HepG2 (cell line): ENCODE data around the gene HSPA1A. TPM values are rescaled to one million over a fixed set of nuclear protein-coding genes. Genes with fewer than 3 reads are reported as not detected.

Experiments
- BRD4 ChIP-seq: sonication (generic); formaldehyde crosslinking; IDR thresholded peaks from 2 replicates; pipeline ENCODE4 v1.4.0; 2020; ENCODE audit warnings: missing genetic modification reagents
- CBX2 ChIP-seq, 2 experiments: fragments of 200-600 bp in 1 of 2; sonication (generic); formaldehyde crosslinking in 1 of 2; IDR thresholded peaks; 2 replicates each; pipeline versions ENCODE4 v1.7.0 to v1.8.1; 2018 to 2022; ENCODE audit warnings: low read depth in 2 of 2, low read length in 1 of 2, mild to moderate bottlenecking in 1 of 2, missing genetic modification reagents in 1 of 2
- CCAR2 ChIP-seq: fragments of 200-400 bp; formaldehyde crosslinking; optimal IDR thresholded peaks from 2 replicates; pipeline ENCODE3; 2018; ENCODE audit warnings: low read depth, mild to moderate bottlenecking, low read length, moderate library complexity
- CENPX ChIP-seq: sonication (generic); formaldehyde crosslinking; IDR thresholded peaks from 2 replicates; pipeline ENCODE4 v1.9.0; 2021; ENCODE audit warnings: mild to moderate bottlenecking, missing genetic modification reagents, moderate library complexity
- EP300 ChIP-seq, 3 experiments: sonication (generic) in 1 of 3; formaldehyde crosslinking in 1 of 3; IDR thresholded peaks; 2 replicates each; pipeline versions ENCODE4 v1.5.1 to v1.6.1; 2011 to 2020; ENCODE audit warnings: low read depth in 2 of 3, low read length in 2 of 3, borderline replicate concordance in 1 of 3, improper control_type of control experiment in 1 of 3, mild to moderate bottlenecking in 1 of 3, missing genetic modification reagents in 1 of 3, moderate library complexity in 1 of 3
- GATAD2A ChIP-seq: IDR thresholded peaks from 2 replicates; pipeline ENCODE4 v1.6.1; 2016
- HNF4G ChIP-seq, 2 experiments: sonication (generic) in 1 of 2; formaldehyde crosslinking in 1 of 2; IDR thresholded peaks; 2 replicates each; pipeline versions ENCODE4 v1.4.0 to v1.6.1; 2011 to 2020; ENCODE audit warnings: borderline replicate concordance in 2 of 2, low read depth in 2 of 2, mild to moderate bottlenecking in 2 of 2, low read length in 1 of 2, missing genetic modification reagents in 1 of 2, moderate library complexity in 1 of 2
- HOXD1 ChIP-seq: sonication (generic); formaldehyde crosslinking; IDR thresholded peaks from 2 replicates; pipeline ENCODE4 v1.5.0; 2020; ENCODE audit warnings: missing genetic modification reagents
- IKZF4 ChIP-seq: sonication (generic); formaldehyde crosslinking; IDR thresholded peaks from 2 replicates; pipeline ENCODE4 v1.5.1; 2020; ENCODE audit warnings: borderline replicate concordance, mild to moderate bottlenecking, low read depth, missing genetic modification reagents; ENCODE audit errors: not compliant biosample characterization
- KAT8 ChIP-seq: IDR thresholded peaks from 2 replicates; pipeline ENCODE4 v1.6.1; 2016; ENCODE audit warnings: missing genetic modification reagents, missing compliant biosample characterization
- MED1 ChIP-seq: sonication (generic); formaldehyde crosslinking; IDR thresholded peaks from 2 replicates; pipeline ENCODE4 v1.4.0; 2020; ENCODE audit warnings: missing genetic modification reagents
- PAF1 ChIP-seq: IDR thresholded peaks from 2 replicates; pipeline ENCODE4 v1.6.1; 2016; ENCODE audit warnings: missing genetic modification reagents, missing compliant biosample characterization
- POLR2G ChIP-seq: fragments of 200-400 bp; formaldehyde crosslinking; IDR thresholded peaks from 2 replicates; pipeline ENCODE4 v1.6.1; 2018; ENCODE audit warnings: mild to moderate bottlenecking, low read depth, low read length, moderate library complexity
- RBFOX2 ChIP-seq: fragments of 200-400 bp; formaldehyde crosslinking; IDR thresholded peaks from 2 replicates; pipeline ENCODE4 v1.6.1; 2017; ENCODE audit warnings: low read depth, mild to moderate bottlenecking, low read length
- RCOR2 ChIP-seq: IDR thresholded peaks from 2 replicates; pipeline ENCODE4 v1.6.1; 2016; ENCODE audit warnings: missing biosample characterization, missing genetic modification reagents
- RXRB ChIP-seq: IDR thresholded peaks from 2 replicates; pipeline ENCODE4 v1.6.1; 2016; ENCODE audit warnings: borderline replicate concordance, missing genetic modification reagents, missing compliant biosample characterization
- SOX5 ChIP-seq: IDR thresholded peaks from 2 replicates; pipeline ENCODE4 v1.6.1; 2016; ENCODE audit warnings: borderline replicate concordance
- SUZ12 ChIP-seq: fragments of 150-350 bp; IDR thresholded peaks from 2 replicates; pipeline ENCODE4 v1.6.1; 2014; ENCODE audit warnings: low read depth, low read length
- TOPORS ChIP-seq: sonication (generic); formaldehyde crosslinking; IDR thresholded peaks from 2 replicates; pipeline ENCODE4 v1.8.0; 2023; ENCODE audit warnings: mild to moderate bottlenecking, missing genetic modification reagents
- YEATS4 ChIP-seq: sonication (generic); formaldehyde crosslinking; IDR thresholded peaks from 2 replicates; pipeline ENCODE4 v1.4.0; 2020; ENCODE audit warnings: missing genetic modification reagents, borderline replicate concordance
- ZNF138 ChIP-seq: sonication (generic); formaldehyde crosslinking; IDR thresholded peaks from 2 replicates; pipeline ENCODE4 v1.5.0; 2020; ENCODE audit warnings: mild to moderate bottlenecking, low read depth, missing genetic modification reagents
- ZNF432 ChIP-seq: sonication (generic); formaldehyde crosslinking; IDR thresholded peaks from 2 replicates; pipeline ENCODE4 v1.5.0; 2020; ENCODE audit warnings: missing genetic modification reagents, mild to moderate bottlenecking, borderline replicate concordance
- ZNF451 ChIP-seq: sonication (generic); formaldehyde crosslinking; IDR thresholded peaks from 2 replicates; pipeline ENCODE4 v1.5.0; 2020; ENCODE audit warnings: mild to moderate bottlenecking, missing genetic modification reagents
- polyA plus RNA-seq, 8 experiments: library from polyadenylated mRNA; depleted of rRNA in 3 of 8; stranded (reverse) in 7 of 8; unstranded in 1 of 8; fragments of >200 nt; fragmentation: Illumina TruSeq in 4 of 8; extraction: Trizol in 4 of 8; gene quantifications; 2 replicates each; pipeline versions ENCODE4 v1.2.1 to v1.2.3, GENCODE V29; 2011 to 2016; ENCODE audit warnings: low read depth in 4 of 8, missing spikeins in 1 of 8, mixed read lengths in 1 of 8; ENCODE audit not compliant: insufficient read depth in 1 of 8
- total RNA-seq, 5 experiments: library from RNA; depleted of rRNA; stranded (reverse); fragments of >200 nt; fragmentation: Illumina TruSeq; extraction: Trizol; gene quantifications; 2 replicates each; pipeline ENCODE4 v1.2.3, GENCODE V29; 2016; ENCODE audit warnings: low read depth in 1 of 5
- TF ChIP-seq, protein P1 (sequence below): IDR thresholded peaks from 2 replicates; pipeline ENCODE4 v1.6.1; 2016; ENCODE audit warnings: missing compliant biosample characterization, missing genetic modification reagents, borderline replicate concordance
- TF ChIP-seq, protein P2 (sequence below): sonication (generic); formaldehyde crosslinking; IDR thresholded peaks from 2 replicates; pipeline ENCODE4 v1.9.0; 2021; ENCODE audit warnings: missing genetic modification reagents, mild to moderate bottlenecking, borderline replicate concordance
- TF ChIP-seq, protein P3 (sequence below): sonication (generic); formaldehyde crosslinking; IDR thresholded peaks from 2 replicates; pipeline ENCODE4 v1.4.0; 2020; ENCODE audit warnings: missing genetic modification reagents

Gene HSPA1A
- total and polyA plus RNA-seq, 2 of the 13 experiments (the other 11 are each of a cell fraction or from before 2014, with no cell fraction given) = 44.5 to 85.0 TPM

DNA sequence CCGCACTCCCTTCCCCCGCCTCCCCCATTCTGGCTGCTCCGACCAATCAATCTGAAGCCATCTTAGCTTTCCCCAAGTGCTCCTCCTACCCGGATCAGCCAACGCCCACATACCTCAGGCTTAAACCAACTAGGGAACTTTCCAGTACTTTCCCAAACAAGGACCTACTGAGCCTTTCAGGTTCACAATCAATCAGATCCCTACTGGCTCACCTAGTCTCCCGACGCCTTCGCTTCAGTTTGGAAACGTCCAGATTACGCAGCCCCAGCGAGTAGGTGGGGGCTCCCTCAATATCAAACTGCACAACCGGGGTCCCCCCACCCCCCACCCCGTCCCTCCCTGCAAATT is 692 bp upstream of the HSPA1A start (continued):
- TF ChIP-seq, protein P1, sequence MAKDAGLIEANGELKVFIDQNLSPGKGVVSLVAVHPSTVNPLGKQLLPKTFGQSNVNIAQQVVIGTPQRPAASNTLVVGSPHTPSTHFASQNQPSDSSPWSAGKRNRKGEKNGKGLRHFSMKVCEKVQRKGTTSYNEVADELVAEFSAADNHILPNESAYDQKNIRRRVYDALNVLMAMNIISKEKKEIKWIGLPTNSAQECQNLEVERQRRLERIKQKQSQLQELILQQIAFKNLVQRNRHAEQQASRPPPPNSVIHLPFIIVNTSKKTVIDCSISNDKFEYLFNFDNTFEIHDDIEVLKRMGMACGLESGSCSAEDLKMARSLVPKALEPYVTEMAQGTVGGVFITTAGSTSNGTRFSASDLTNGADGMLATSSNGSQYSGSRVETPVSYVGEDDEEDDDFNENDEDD = peak; percentile 18; the same call in 1 of the 2 replicates
- TF ChIP-seq SUZ12 (no peak), EP300 (IDR thresholded peaks at IDR 0.05; ENCODE audit: low read depth in 2 of 2, low read length in 2 of 2) (peak in 1 of 2 experiments; percentile 68; a peak in 2 of 4 replicates), EP300 (CRISPR knock-in tag; IDR thresholded peaks at IDR 0.05; ENCODE audit: borderline replicate concordance) (no peak), IKZF4 (CRISPR knock-in tag) (no peak), KAT8 (peak; percentile 27; the same call in 1 of the 2 replicates), CBX2 (IDR thresholded peaks at IDR 0.05; ENCODE audit: low read depth, low read length) (no peak), CBX2 (CRISPR knock-in tag; IDR thresholded peaks at IDR 0.05; ENCODE audit: low read depth) (no peak), HOXD1 (CRISPR knock-in tag) (no peak), RBFOX2 (no peak), TOPORS (CRISPR knock-in tag) (no peak), CCAR2 (no peak), MED1 (0 out of 2 replicates have a peak, but pooled peaks have one; percentile 28), SOX5 (no peak), RCOR2 (CRISPR knock-in tag) (no peak), YEATS4 (peak; percentile 40), RXRB (peak; percentile 20; the same call in 1 of the 2 replicates), BRD4 (CRISPR knock-in tag) (no peak), ZNF138 (no peak), HNF4G (IDR thresholded peaks at IDR 0.05; ENCODE audit: borderline replicate concordance, low read depth, low read length) (no peak), HNF4G (CRISPR knock-in tag; IDR thresholded peaks at IDR 0.05; ENCODE audit: borderline replicate concordance, low read depth) (no peak), POLR2G (0 out of 2 replicates have a peak, but pooled peaks have one; percentile 3), PAF1 (CRISPR knock-in tag) (no peak), GATAD2A (CRISPR knock-in tag) (0 out of 2 replicates have a peak, but pooled peaks have one; percentile 12), ZNF451 (CRISPR knock-in tag) (no peak), CENPX (CRISPR knock-in tag) (no peak), ZNF432 (no peak)
- TF ChIP-seq, protein P2, sequence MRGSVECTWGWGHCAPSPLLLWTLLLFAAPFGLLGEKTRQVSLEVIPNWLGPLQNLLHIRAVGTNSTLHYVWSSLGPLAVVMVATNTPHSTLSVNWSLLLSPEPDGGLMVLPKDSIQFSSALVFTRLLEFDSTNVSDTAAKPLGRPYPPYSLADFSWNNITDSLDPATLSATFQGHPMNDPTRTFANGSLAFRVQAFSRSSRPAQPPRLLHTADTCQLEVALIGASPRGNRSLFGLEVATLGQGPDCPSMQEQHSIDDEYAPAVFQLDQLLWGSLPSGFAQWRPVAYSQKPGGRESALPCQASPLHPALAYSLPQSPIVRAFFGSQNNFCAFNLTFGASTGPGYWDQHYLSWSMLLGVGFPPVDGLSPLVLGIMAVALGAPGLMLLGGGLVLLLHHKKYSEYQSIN (CRISPR knock-in tag) = no peak
- TF ChIP-seq, protein P3, sequence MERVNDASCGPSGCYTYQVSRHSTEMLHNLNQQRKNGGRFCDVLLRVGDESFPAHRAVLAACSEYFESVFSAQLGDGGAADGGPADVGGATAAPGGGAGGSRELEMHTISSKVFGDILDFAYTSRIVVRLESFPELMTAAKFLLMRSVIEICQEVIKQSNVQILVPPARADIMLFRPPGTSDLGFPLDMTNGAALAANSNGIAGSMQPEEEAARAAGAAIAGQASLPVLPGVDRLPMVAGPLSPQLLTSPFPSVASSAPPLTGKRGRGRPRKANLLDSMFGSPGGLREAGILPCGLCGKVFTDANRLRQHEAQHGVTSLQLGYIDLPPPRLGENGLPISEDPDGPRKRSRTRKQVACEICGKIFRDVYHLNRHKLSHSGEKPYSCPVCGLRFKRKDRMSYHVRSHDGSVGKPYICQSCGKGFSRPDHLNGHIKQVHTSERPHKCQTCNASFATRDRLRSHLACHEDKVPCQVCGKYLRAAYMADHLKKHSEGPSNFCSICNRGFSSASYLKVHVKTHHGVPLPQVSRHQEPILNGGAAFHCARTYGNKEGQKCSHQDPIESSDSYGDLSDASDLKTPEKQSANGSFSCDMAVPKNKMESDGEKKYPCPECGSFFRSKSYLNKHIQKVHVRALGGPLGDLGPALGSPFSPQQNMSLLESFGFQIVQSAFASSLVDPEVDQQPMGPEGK (CRISPR knock-in tag) = peak; percentile 43; the same call in 1 of the 2 replicates
